NCI-H2227 (cell line): ENCODE measurements around the gene PRICKLE2.

Source experiments
- DNase-seq: peaks from one replicate; lab custom pipeline; 2025; ENCODE audit not compliant: unreplicated experiment; lab: John Stamatoyannopoulos, UW

PRICKLE2 gene

DNA sequence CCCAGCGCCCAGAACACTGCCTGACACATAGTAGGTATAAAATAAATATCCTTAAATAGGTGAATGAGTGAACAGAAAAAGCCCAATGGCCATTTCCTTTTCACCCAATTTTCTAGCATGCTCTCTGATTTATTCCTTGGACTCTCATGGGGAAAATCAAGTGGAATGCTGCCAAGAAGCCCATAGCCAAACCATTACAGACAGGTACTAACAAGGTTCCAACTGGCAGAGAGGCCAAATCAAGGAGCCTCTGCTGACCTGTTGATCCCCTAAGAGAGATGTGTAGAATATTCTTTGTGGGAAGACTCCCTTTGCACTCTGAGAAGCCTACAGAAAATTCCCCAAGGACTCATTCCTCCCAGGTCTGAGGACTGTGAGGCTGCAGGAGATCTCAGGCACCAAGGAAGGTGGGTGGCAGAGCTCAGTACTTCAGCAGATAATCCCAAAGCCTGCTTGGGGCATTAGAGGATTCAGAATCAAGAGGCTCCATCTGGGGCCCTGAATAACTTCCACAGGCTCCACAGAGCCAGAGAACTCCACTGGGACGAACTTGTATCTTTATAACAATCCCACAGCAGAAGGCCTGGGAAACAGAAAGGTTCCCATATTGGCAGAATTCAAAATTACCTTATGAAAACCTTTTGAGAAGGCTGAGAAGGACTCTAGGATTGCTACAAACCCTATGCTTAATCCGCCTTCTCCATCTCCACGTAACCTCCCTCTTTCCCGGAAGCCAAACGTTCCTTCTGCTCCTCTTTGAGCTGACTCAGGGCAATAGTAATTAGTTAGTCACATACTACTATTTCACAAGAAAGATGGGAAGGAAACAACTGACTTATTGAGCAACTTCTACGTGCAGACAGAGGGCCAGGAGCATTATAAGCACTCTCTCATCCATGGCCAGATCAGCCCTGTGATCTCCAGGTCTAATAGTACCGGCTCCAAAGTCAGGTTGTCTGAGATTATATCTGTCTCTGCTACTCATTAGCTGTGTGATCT is 34.5 kb downstream of the PRICKLE2 start:
- no peak for DNase-seq

DNA sequence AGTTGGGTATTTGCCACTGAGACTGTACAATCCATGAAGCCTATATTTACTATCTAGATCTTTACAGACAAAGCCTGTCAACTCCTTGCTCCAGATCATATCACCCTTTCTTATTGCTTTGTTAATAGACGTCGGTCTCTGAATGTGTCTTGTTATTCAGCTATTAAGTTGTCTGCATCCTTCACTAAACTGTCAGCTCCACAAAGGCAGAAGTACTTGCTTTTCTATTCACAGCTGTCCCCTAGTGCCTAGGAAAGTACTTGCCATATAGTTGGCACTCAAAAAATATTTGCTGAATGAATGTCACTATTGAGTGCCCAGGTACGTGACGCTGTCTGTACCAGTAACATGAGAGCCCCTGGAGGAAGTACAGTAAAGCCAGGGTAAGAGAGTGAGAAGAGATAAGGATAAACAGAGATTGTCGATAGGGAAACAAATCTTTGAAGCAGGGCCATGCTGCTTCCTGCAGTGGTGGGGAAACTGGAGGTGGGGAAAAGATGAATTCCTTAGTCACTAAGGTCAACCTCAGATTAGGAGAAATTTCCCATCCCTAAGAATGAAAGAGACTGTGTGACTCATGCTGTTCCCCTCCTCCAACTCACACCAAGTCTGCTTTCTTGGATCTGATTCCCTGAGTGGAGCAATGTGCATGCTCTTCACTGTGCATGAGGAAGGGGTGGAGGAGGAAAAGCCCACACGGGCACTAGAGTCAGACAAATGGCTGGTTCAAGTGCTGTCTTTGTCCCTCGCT is 36.3 kb downstream of the PRICKLE2 start:
- DNase-seq, result no peak

- DNase-seq, result peak; percentile 26
Measured at GRCh38 chr3:64187065-64187959, 38.0 kb downstream of the PRICKLE2 start.

- DNase-seq, result no peak
Measured at GRCh38 chr3:64186667-64187064, 38.6 kb downstream of the PRICKLE2 start.

GRCh38 chr3:64185436-64185835 is 39.8 kb downstream of the PRICKLE2 start:
- DNase-seq, result no peak

GRCh38 chr3:64184621-64185020 is 40.6 kb downstream of the PRICKLE2 start:
- no peak for DNase-seq

- DNase-seq, result no peak
Measured at GRCh38 chr3:64179860-64180259, 45.4 kb downstream of the PRICKLE2 start.

DNA sequence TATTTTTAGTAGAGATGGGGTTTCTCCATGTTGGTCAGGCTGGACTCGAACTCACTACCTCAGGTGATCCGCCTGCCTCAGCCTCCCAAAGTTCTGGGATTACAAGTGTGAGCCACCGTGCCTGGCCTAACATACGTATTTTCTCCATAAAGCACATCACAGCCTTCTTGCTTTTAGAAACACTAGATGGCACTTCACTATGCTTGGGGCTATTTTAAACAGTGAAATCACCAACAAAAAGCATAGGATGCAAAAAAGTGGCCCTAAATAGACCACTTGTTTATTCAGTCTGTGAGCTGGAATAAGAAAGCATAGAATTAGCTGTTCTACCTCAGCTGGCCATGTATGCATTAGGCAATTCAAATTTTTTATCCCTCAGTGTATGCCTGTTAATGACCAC is 46.0 kb downstream of the PRICKLE2 start:
- DNase-seq, result no peak

DNA sequence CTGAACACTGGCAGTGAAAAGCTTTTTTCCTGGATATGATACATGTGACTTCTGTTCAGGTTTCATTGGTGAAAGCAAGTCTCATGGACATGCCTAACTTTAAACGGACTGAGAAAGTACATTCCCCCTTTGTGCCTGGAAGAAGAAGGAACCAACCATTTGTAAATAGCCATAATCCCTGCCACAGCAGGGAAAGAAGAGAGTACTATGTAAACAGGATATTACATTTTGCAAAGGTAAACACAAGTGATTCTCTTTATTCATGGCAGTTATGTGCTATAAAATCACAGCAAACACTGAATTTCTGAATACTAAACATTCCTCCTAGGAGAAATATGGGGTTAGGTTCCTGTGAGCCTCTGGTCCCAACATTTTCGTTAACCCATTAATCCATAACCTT is 46.8 kb downstream of the PRICKLE2 start:
- no peak for DNase-seq

DNA sequence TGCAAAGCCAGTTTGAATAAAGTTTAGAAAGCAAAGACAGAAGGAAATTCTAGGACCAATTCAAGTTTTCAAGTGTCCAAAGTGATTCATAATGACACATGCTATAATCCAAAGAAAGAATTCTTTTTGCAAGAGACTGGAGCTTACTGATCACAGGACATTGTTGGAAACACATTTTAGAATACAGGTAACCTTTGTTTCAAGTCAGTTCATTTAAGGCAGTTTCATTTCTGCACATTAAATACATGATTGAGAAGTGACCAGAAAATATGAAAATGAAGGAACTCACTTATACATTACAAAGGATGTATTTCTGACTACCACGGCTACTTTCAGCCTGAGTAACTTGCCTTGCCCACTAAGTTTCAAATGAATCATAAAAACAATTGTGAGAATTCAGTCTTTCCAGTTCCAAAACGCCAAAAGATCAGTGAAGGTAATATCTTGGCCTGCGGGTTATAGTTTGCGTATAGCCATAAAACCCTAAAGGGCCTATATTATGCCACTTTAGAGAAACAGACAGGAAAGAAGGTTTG is 48.7 kb downstream of the PRICKLE2 start:
- no peak for DNase-seq

GRCh38 chr3:64174328-64174727 is 50.9 kb downstream of the PRICKLE2 start:
- DNase-seq, result no peak

- no peak for DNase-seq
Measured at GRCh38 chr3:64173563-64173962, 51.7 kb downstream of the PRICKLE2 start.

- no peak for DNase-seq
Measured at GRCh38 chr3:64170270-64170669, 55.0 kb downstream of the PRICKLE2 start.

GRCh38 chr3:64167868-64168267 is 57.4 kb downstream of the PRICKLE2 start:
- no peak for DNase-seq

DNA sequence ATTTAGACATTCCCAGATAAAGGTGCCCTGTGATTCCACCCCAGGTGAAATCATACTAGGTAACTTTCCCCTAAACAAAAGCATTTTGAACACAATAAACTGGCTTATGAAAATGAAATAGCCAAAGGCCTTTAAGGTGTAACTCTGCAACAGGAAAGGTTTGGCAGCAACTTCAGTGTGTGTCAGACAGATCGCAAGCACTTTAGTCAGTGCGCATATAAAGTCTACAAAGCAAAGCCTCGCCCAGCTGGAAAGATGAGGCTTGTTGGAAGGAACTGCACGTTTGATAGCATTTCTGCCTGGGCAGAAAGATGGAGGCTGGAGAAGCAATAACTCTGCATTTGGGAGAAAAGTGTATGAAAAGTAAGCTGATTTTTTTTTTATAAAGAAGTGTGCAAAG is 57.9 kb downstream of the PRICKLE2 start:
- no peak for DNase-seq

GRCh38 chr3:64166584-64167162 is 58.6 kb downstream of the PRICKLE2 start:
- no peak for DNase-seq

DNA sequence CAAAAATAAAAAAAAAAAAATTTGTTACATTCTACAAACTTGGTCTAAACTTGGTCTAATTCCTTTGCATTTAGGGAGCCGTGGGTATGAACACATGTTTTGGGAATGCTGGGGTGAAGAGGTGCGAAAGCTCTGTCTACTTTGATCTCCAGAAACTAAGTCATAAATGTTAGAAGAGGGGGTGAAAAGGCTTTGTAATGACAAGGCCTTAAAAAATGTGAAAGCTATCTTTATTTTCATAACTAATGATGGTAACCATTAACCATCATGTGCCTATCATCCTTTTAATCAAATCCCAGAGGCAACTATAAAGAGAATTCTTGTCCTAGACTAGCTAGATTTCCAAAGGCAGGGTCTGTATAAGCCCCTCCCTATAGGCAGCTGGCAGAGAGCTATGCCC is 60.9 kb downstream of the PRICKLE2 start:
- DNase-seq, result no peak

GRCh38 chr3:64163755-64164148 is 61.5 kb downstream of the PRICKLE2 start:
- no peak for DNase-seq

DNA sequence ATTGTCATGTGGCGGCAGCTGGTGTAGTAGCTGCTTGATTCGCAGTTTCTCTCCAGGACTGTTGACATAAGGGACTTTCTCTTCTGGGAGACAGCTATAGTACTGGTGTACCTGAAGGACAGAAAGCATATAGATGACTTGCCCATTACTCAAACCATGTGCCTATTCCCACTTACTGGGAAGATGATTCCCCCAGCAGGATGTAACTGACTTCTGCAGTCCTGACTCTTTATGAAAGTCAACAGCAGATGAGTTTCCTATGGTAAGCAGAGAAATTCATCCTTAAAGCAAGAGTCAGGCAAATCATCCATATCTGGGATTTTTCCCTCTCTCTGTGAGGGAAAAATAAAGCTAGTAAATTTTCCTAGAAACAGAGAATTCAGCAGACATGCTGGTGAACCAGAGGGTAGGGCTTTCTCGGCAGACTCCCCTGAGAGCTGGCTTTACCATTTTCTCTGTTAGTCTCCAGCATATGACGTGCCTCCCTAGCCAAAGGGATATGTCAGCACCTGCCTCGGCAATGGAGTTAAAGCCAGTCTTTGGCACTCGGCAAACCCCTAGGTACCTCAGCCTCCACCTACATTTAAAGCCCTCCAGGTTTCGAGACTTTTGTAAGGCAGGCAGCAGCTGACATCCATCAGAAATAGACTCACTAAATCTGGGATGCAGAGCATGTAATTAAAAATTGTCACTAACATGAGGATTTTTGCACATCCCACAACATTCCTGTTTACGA is 62.1 kb downstream of the PRICKLE2 start:
- DNase-seq, result no peak

- no peak for DNase-seq
Measured at GRCh38 chr3:64161481-64161952, 63.7 kb downstream of the PRICKLE2 start.
